Panc1 (cell line): ENCODE results near the gene SULT6B1.

Source experiments
- CTCF ChIP-seq: fragments of 450-650 bp; IDR thresholded peaks from 2 replicates; pipeline ENCODE4 v1.5.1; 2017; ENCODE audit warnings: mild to moderate bottlenecking
- POLR2AphosphoS5 ChIP-seq: IDR thresholded peaks from 2 replicates; pipeline ENCODE4 v1.6.1; 2012; ENCODE audit warnings: mild to moderate bottlenecking, low read depth, low read length, moderate library complexity
- REST ChIP-seq, 2 experiments: IDR thresholded peaks; 2 replicates each; pipeline ENCODE4 v1.6.1; 2011 to 2012; ENCODE audit warnings: low read depth in 2 of 2, control low read depth in 1 of 2, low read length in 1 of 2, mild to moderate bottlenecking in 1 of 2, moderate library complexity in 1 of 2; ENCODE audit not compliant: insufficient read depth in 1 of 2
- SIN3A ChIP-seq: IDR thresholded peaks from 2 replicates; pipeline ENCODE4 v1.6.1; 2012; ENCODE audit warnings: low read depth, mild to moderate bottlenecking, low read length, moderate library complexity, borderline replicate concordance; ENCODE audit not compliant: insufficient read depth
- TCF7L2 ChIP-seq: IDR thresholded peaks from 2 replicates; pipeline ENCODE4 v1.6.1; 2011; ENCODE audit warnings: mild to moderate bottlenecking, low read depth, low read length, inconsistent platforms

- no peak for TF ChIP-seq CTCF
- TF ChIP-seq POLR2AphosphoS5: no peak
- TF ChIP-seq REST (IDR thresholded peaks at IDR 0.05; ENCODE audit: insufficient read depth in 1 of 2, low read depth in 2 of 2, low read length in 1 of 2): no peak
- no peak for TF ChIP-seq TCF7L2
- no peak for TF ChIP-seq SIN3A
Measured at GRCh38 chr2:37149626-37150322, 38.7 kb downstream of the SULT6B1 start.
